HPDE6-E6E7 (cell line): Measurements from ENCODE around the gene SYNDIG1L.
"Not testable (repeated sequence)": the region's sequence is repeated elsewhere in the genome, so short reads cannot be mapped to it uniquely, and the experiment has no call there.

Experiments
- DNase-seq: peaks from one replicate; pipeline ENCODE4 v3.0.0; 2011; ENCODE audit warnings: missing footprints; ENCODE audit errors: extremely low spot score

SYNDIG1L gene

GRCh38 chr14:74403619-74404417, 22.2 kb downstream of the SYNDIG1L start:
- DNase-seq, result no peak

- DNase-seq, result no peak
Observed at GRCh38 chr14:74402401-74403251, 23.4 kb downstream of the SYNDIG1L start.

GRCh38 chr14:74401504-74402241, 24.3 kb downstream of the SYNDIG1L start:
- DNase-seq, result no peak

GRCh38 chr14:74400919-74401503, 25.0 kb downstream of the SYNDIG1L start:
- no peak for DNase-seq

- DNase-seq, result peak; percentile 26
Observed at GRCh38 chr14:74400031-74400685, 25.9 kb downstream of the SYNDIG1L start.

GRCh38 chr14:74395094-74395493, 30.9 kb downstream of the SYNDIG1L start:
- DNase-seq, result no peak

- no peak for DNase-seq
Observed at GRCh38 chr14:74394549-74394948, 31.5 kb downstream of the SYNDIG1L start.

- DNase-seq, result no peak
Observed at GRCh38 chr14:74392616-74393570, 33.1 kb downstream of the SYNDIG1L start.

GRCh38 chr14:74391479-74391878, 34.5 kb downstream of the SYNDIG1L start:
- no peak for DNase-seq

GRCh38 chr14:74390505-74390904, 35.5 kb downstream of the SYNDIG1L start:
- not testable (repeated sequence) for DNase-seq

GRCh38 chr14:74389980-74390379, 36.0 kb downstream of the SYNDIG1L start:
- DNase-seq, result no peak

- DNase-seq, result no peak
Observed at GRCh38 chr14:74382231-74382630, 43.8 kb downstream of the SYNDIG1L start.

- DNase-seq, result not testable (repeated sequence)
Observed at GRCh38 chr14:74381571-74381970, 44.4 kb downstream of the SYNDIG1L start.

GRCh38 chr14:74380845-74381244, 45.2 kb downstream of the SYNDIG1L start:
- no peak for DNase-seq

- DNase-seq, result no peak
Observed at GRCh38 chr14:74380172-74380571, 45.8 kb downstream of the SYNDIG1L start.

GRCh38 chr14:74377976-74378690, 47.9 kb downstream of the SYNDIG1L start:
- DNase-seq, result no peak

GRCh38 chr14:74368441-74368840, 57.6 kb downstream of the SYNDIG1L start:
- no peak for DNase-seq

- DNase-seq, result no peak
Observed at GRCh38 chr14:74368026-74368425, 58.0 kb downstream of the SYNDIG1L start.

GRCh38 chr14:74364271-74364880, 61.6 kb downstream of the SYNDIG1L start:
- no peak for DNase-seq
